ENCODE results near the gene STIM1.

The STIM1 gene

GRCh38 chr11:3866206-3866605 is 10.7 kb downstream of the STIM1 start (continued):
- no peak for TF ChIP-seq PPARA (CRISPR knock-in tag; IDR thresholded peaks at IDR 0.05; ENCODE audit: borderline replicate concordance)
- TF ChIP-seq, protein P1, sequence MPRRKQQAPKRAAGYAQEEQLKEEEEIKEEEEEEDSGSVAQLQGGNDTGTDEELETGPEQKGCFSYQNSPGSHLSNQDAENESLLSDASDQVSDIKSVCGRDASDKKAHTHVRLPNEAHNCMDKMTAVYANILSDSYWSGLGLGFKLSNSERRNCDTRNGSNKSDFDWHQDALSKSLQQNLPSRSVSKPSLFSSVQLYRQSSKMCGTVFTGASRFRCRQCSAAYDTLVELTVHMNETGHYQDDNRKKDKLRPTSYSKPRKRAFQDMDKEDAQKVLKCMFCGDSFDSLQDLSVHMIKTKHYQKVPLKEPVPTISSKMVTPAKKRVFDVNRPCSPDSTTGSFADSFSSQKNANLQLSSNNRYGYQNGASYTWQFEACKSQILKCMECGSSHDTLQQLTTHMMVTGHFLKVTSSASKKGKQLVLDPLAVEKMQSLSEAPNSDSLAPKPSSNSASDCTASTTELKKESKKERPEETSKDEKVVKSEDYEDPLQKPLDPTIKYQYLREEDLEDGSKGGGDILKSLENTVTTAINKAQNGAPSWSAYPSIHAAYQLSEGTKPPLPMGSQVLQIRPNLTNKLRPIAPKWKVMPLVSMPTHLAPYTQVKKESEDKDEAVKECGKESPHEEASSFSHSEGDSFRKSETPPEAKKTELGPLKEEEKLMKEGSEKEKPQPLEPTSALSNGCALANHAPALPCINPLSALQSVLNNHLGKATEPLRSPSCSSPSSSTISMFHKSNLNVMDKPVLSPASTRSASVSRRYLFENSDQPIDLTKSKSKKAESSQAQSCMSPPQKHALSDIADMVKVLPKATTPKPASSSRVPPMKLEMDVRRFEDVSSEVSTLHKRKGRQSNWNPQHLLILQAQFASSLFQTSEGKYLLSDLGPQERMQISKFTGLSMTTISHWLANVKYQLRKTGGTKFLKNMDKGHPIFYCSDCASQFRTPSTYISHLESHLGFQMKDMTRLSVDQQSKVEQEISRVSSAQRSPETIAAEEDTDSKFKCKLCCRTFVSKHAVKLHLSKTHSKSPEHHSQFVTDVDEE (CRISPR knock-in tag; IDR thresholded peaks at IDR 0.05) = no peak

DNA sequence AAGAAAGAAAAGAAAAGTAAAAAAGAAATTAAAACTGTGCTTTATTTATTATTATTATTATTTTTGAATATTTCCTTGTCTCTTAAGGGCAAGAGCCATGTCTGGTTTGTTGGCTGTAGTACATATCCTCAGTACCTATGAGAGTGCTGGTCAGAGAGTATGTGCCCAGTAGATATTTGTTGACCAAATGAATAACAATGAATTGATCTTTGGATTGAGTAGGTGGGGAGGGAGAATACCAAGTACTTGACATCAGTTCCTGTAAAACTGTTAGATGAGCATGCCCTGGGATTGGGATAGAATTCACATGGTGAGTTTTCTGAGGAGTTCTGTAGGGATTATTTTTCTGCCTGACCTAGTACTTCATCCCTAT is 11.4 kb downstream of the STIM1 start:
- TF ChIP-seq ZFP30 (CRISPR knock-in tag; IDR thresholded peaks at IDR 0.05) = no peak
- no peak for TF ChIP-seq OSR1 (CRISPR knock-in tag; IDR thresholded peaks at IDR 0.05)
- TF ChIP-seq BACH2 (CRISPR knock-in tag; IDR thresholded peaks at IDR 0.05; ENCODE audit: borderline replicate concordance) = no peak
- TF ChIP-seq ARNTL (CRISPR knock-in tag; IDR thresholded peaks at IDR 0.05; ENCODE audit: borderline replicate concordance, low read depth) = no peak
- no peak for TF ChIP-seq RARB (CRISPR knock-in tag; IDR thresholded peaks at IDR 0.05)
- TF ChIP-seq, protein P2, sequence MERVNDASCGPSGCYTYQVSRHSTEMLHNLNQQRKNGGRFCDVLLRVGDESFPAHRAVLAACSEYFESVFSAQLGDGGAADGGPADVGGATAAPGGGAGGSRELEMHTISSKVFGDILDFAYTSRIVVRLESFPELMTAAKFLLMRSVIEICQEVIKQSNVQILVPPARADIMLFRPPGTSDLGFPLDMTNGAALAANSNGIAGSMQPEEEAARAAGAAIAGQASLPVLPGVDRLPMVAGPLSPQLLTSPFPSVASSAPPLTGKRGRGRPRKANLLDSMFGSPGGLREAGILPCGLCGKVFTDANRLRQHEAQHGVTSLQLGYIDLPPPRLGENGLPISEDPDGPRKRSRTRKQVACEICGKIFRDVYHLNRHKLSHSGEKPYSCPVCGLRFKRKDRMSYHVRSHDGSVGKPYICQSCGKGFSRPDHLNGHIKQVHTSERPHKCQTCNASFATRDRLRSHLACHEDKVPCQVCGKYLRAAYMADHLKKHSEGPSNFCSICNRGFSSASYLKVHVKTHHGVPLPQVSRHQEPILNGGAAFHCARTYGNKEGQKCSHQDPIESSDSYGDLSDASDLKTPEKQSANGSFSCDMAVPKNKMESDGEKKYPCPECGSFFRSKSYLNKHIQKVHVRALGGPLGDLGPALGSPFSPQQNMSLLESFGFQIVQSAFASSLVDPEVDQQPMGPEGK (CRISPR knock-in tag; IDR thresholded peaks at IDR 0.05; ENCODE audit: borderline replicate concordance) = no peak
- no peak for TF ChIP-seq ZFP3 (CRISPR knock-in tag; IDR thresholded peaks at IDR 0.05)
- TF ChIP-seq CREB5 (CRISPR knock-in tag; IDR thresholded peaks at IDR 0.05; ENCODE audit: low read depth) = no peak
- TF ChIP-seq ESRRG (CRISPR knock-in tag; IDR thresholded peaks at IDR 0.05) = no peak
- no peak for TF ChIP-seq PPARA (CRISPR knock-in tag; IDR thresholded peaks at IDR 0.05; ENCODE audit: borderline replicate concordance)
- TF ChIP-seq ZNF70 (CRISPR knock-in tag; IDR thresholded peaks at IDR 0.05) = no peak
- TF ChIP-seq TCF4 (CRISPR knock-in tag; IDR thresholded peaks at IDR 0.05; ENCODE audit: borderline replicate concordance) = no peak
- TF ChIP-seq, protein P3, sequence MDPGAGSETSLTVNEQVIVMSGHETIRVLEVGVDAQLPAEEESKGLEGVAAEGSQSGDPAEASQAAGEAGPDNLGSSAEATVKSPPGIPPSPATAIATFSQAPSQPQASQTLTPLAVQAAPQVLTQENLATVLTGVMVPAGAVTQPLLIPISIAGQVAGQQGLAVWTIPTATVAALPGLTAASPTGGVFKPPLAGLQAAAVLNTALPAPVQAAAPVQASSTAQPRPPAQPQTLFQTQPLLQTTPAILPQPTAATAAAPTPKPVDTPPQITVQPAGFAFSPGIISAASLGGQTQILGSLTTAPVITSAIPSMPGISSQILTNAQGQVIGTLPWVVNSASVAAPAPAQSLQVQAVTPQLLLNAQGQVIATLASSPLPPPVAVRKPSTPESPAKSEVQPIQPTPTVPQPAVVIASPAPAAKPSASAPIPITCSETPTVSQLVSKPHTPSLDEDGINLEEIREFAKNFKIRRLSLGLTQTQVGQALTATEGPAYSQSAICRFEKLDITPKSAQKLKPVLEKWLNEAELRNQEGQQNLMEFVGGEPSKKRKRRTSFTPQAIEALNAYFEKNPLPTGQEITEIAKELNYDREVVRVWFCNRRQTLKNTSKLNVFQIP (CRISPR knock-in tag; IDR thresholded peaks at IDR 0.05; ENCODE audit: borderline replicate concordance, low read depth) = no peak
- TF ChIP-seq ZNF8 (CRISPR knock-in tag; IDR thresholded peaks at IDR 0.05) = no peak
- ATAC-seq = no peak

- ATAC-seq = peak; percentile 45; the same call in 2 of the 3 replicates
- TF ChIP-seq GLIS3 (CRISPR knock-in tag; IDR thresholded peaks at IDR 0.05) = no peak
- TF ChIP-seq BACH2 (CRISPR knock-in tag; IDR thresholded peaks at IDR 0.05; ENCODE audit: borderline replicate concordance) = no peak
- TF ChIP-seq ZNF565 (CRISPR knock-in tag; conservative IDR thresholded peaks at IDR 0.05; ENCODE audit: low read depth) = no peak
- TF ChIP-seq OSR1 (CRISPR knock-in tag; IDR thresholded peaks at IDR 0.05) = no peak
- TF ChIP-seq SNAI2 (CRISPR knock-in tag; IDR thresholded peaks at IDR 0.05) = 0 out of 2 replicates have a peak, but pooled peaks have one; percentile 24
- TF ChIP-seq CREB5 (CRISPR knock-in tag; IDR thresholded peaks at IDR 0.05; ENCODE audit: low read depth) = no peak
- no peak for TF ChIP-seq CSRNP3 (CRISPR knock-in tag; IDR thresholded peaks at IDR 0.05)
- TF ChIP-seq ARNTL (CRISPR knock-in tag; IDR thresholded peaks at IDR 0.05; ENCODE audit: borderline replicate concordance, low read depth) = no peak
- TF ChIP-seq, protein P2 (CRISPR knock-in tag; IDR thresholded peaks at IDR 0.05; ENCODE audit: borderline replicate concordance) = no peak
- TF ChIP-seq TOX (CRISPR knock-in tag; IDR thresholded peaks at IDR 0.05; ENCODE audit: borderline replicate concordance) = no peak
- no peak for TF ChIP-seq ZFP30 (CRISPR knock-in tag; IDR thresholded peaks at IDR 0.05)
- TF ChIP-seq PPARA (CRISPR knock-in tag; IDR thresholded peaks at IDR 0.05; ENCODE audit: borderline replicate concordance) = no peak
- TF ChIP-seq ZFP3 (CRISPR knock-in tag; IDR thresholded peaks at IDR 0.05) = peak; percentile 69; the same call in 1 of the 2 replicates
- TF ChIP-seq, protein P3 (CRISPR knock-in tag; IDR thresholded peaks at IDR 0.05; ENCODE audit: borderline replicate concordance, low read depth) = no peak
- peak; percentile 62 for TF ChIP-seq ISL1 (CRISPR knock-in tag; IDR thresholded peaks at IDR 0.05)
- TF ChIP-seq RARB (CRISPR knock-in tag; IDR thresholded peaks at IDR 0.05) = no peak
Observed at GRCh38 chr11:3867209-3868091, 12.0 kb downstream of the STIM1 start.

Data from SK-N-SH treated with all-trans-retinoic acid at 6 μM for 48 hours (cell line).